Mesendoderm (in vitro differentiated cells): ENCODE results near the gene HEG1.

Experiments used
- DNase-seq: peaks from one replicate; pipeline ENCODE4 v3.0.0; 2013
- H2AK5ac ChIP-seq: 2 replicates; pipeline ENCODE4 v1.6.1; 2013; ENCODE audit warnings: low read length, inconsistent platforms
- H2BK120ac ChIP-seq: 2 replicates; pipeline ENCODE4 v1.6.1; 2013; ENCODE audit warnings: low read depth, mild to moderate bottlenecking, low read length, moderate library complexity, mixed read lengths
- H2BK15ac ChIP-seq: replicated peaks from 2 replicates; pipeline ENCODE4 v1.6.1; 2013; ENCODE audit warnings: low read depth, mild to moderate bottlenecking, moderate library complexity
- H2BK5ac ChIP-seq: 2 replicates; pipeline ENCODE4 v1.6.1; 2013; ENCODE audit warnings: low read length, inconsistent platforms
- H3K18ac ChIP-seq: 2 replicates; pipeline ENCODE4 v1.6.1; 2013; ENCODE audit warnings: mild to moderate bottlenecking, low read length, mixed read lengths
- H3K23ac ChIP-seq: one replicate; pipeline ENCODE4 v1.6.1; 2013; ENCODE audit warnings: low read length
- H3K27ac ChIP-seq: 2 replicates; pipeline ENCODE4 v1.5.1; 2013; ENCODE audit warnings: low read depth, mild to moderate bottlenecking, inconsistent platforms, low read length, moderate library complexity
- H3K27me3 ChIP-seq: 2 replicates; pipeline ENCODE4 v1.6.1; 2013; ENCODE audit warnings: low read length, control low read depth, mild to moderate bottlenecking, inconsistent platforms; ENCODE audit not compliant: insufficient read depth, poor library complexity
- H3K36me3 ChIP-seq: 2 replicates; pipeline ENCODE4 v1.6.1; 2013; ENCODE audit warnings: low read length, inconsistent platforms; ENCODE audit not compliant: control insufficient read depth, insufficient read depth
- H3K4ac ChIP-seq: one replicate; pipeline ENCODE4 v1.6.1; 2013; ENCODE audit warnings: low read depth, mild to moderate bottlenecking, low read length, moderate library complexity
- H3K4me1 ChIP-seq: 2 replicates; pipeline ENCODE4 v1.6.1; 2013; ENCODE audit warnings: low read depth, low read length, inconsistent platforms; ENCODE audit not compliant: control insufficient read depth
- H3K4me2 ChIP-seq: 2 replicates; pipeline ENCODE4 v1.6.1; 2013; ENCODE audit warnings: low read length
- H3K4me3 ChIP-seq: 2 replicates; pipeline ENCODE4 v1.5.1; 2013; ENCODE audit warnings: mild to moderate bottlenecking, low read length
- H3K56ac ChIP-seq: one replicate; pipeline ENCODE4 v1.6.1; 2013; ENCODE audit warnings: low read length
- H3K79me1 ChIP-seq: 2 replicates; pipeline ENCODE4 v1.6.1; 2013; ENCODE audit warnings: low read length, inconsistent platforms
- H3K79me2 ChIP-seq: 2 replicates; pipeline ENCODE4 v1.6.1; 2013; ENCODE audit warnings: mild to moderate bottlenecking, low read length; ENCODE audit not compliant: control insufficient read depth, insufficient read depth
- H3K9ac ChIP-seq: 2 replicates; pipeline ENCODE4 v1.6.1; 2013; ENCODE audit warnings: low read length, inconsistent platforms
- H4K5ac ChIP-seq: one replicate; pipeline ENCODE4 v1.6.1; 2013; ENCODE audit warnings: low read length
- H4K8ac ChIP-seq: one replicate; pipeline ENCODE4 v1.6.1; 2013; ENCODE audit warnings: low read depth, mild to moderate bottlenecking, control low read depth, low read length, moderate library complexity
- WGBS: extraction: QIAGEN DNeasy Blood & Tissue Kit; methylation state at CpG from one replicate; pipeline ENCODE4 v1.1.7; 2013; ENCODE audit warnings: low lambda C conversion rate, missing lambda C conversion rate; ENCODE audit not compliant: insufficient coverage; ENCODE audit errors: extremely low coverage; 5-methylcytosine and 5-hydroxymethylcytosine counted together

HEG1 gene

DNA sequence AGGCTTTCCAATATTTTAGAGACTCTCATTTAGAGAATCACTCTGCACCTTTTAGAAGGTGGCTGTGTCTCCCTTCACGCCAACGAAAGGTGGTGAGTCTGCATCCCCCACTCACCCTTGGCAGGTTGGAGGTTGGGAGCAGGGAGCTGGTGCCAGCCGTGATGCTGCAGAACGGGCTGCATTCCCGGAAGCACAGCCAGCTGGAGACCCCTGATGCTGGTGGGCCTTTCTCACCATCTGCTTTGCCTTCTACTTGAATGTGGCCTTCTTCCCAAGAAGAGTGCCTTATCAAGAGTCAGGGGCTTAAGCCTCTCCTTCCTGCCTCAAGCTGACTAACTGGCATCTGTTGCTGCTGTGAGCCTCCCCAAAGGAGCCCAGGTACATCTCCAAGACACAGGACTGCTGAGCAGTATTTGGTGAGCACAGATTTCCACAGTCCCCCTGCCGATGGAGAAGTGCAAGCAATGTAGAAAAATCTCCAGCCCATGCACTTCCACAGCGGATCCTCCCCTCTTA lies 17.7 kb upstream of the HEG1 start:
- Histone ChIP-seq H3K56ac (no peak overlapping the region), H3K79me1 (no peaks in the 10 kb centered on the region), H3K4ac (no peak overlapping the region), H3K4me1 (peaks cover 6% of the 10 kb centered on the region), H4K5ac (no peak overlapping the region), H3K9ac (no peak overlapping the region), H3K4me2 (no peak overlapping the region), H3K27me3 (no peaks in the 10 kb centered on the region), H3K79me2 (no peaks in the 10 kb centered on the region), H2BK15ac (no peak overlapping the region), H2AK5ac (no peak overlapping the region), H3K36me3 (no peaks in the 10 kb centered on the region), H3K23ac (no peak overlapping the region), H3K18ac (no peak overlapping the region), H2BK5ac (no peak overlapping the region), H2BK120ac (no peak overlapping the region), H3K4me3 (no peak overlapping the region), H4K8ac (no peak overlapping the region), H3K27ac (no peak overlapping the region)
- no CpG with 5 or more reads among the region's 7 CpGs for WGBS
- DNase-seq: no peak

DNA sequence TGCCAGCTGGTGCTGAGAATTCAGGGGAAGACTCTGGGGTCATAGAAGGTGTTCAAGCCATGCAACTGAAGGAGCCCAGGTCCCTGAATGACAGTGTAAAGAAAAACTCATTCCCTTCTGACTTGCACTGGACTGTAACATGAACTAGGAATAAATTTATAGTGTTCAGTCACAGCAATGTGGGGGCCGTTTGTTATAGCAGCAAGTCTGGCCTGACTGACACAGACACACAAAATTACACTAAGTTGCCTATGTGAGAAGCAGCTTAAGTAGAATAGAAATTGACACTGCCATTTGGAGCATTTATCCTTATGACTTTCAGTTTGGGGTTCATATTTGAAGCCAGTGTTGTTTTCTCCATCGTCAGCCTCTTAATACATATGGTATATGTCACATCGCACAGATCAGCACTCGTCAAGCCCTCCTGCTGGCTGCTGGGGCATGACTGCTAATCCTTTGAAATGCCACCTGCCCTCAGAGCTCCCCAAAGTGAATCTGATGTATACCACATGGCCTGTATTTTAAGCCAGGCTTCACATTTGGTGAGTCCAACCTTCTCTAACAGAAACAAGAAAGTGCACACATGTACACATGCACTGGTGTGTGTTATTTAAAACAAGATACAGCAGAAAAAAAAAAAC lies 17.1 kb upstream of the HEG1 start:
- Histone ChIP-seq H2BK120ac (no peak overlapping the region), H3K4me1 (peaks cover 6% of the 10 kb centered on the region), H2AK5ac (no peak overlapping the region), H3K36me3 (no peaks in the 10 kb centered on the region), H3K27ac (no peak overlapping the region), H3K27me3 (no peaks in the 10 kb centered on the region), H3K9ac (no peak overlapping the region), H3K4me3 (no peak overlapping the region), H3K4ac (no peak overlapping the region), H3K79me1 (no peaks in the 10 kb centered on the region), H3K79me2 (no peaks in the 10 kb centered on the region), H3K23ac (no peak overlapping the region), H4K8ac (no peak overlapping the region), H3K18ac (no peak overlapping the region), H3K56ac (no peak overlapping the region), H3K4me2 (no peak overlapping the region), H4K5ac (no peak overlapping the region), H2BK5ac (no peak overlapping the region), H2BK15ac (no peak overlapping the region)
- no CpG with 5 or more reads among the region's 4 CpGs for WGBS
- no peak for DNase-seq

DNA sequence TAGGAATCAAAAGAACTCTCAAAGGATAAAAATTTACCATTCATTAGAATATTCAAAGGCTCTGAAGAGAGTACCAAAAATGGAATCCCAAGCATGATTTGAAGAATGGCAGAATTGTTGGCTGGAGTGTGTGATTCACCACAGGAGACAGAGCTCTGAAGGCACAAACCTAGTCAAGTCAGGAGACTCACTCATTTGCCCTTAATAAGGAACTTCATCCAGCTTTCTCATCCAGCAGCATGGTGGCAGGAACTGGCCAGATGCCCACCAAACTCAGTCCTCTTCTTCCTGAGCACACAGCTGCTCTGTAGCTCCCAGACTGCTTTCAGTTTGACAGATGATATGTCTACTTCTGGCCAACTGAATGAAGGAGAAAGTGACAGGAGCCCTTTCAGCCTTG lies 16.5 kb upstream of the HEG1 start:
- no peak overlapping the region for H2BK15ac ChIP-seq
- no peak overlapping the region for H3K18ac ChIP-seq
- no peak overlapping the region for H3K4me2 ChIP-seq
- no peak overlapping the region for H3K9ac ChIP-seq
- no peak overlapping the region for H4K5ac ChIP-seq
- no peak overlapping the region for H3K4me3 ChIP-seq
- H3K36me3 ChIP-seq: no peaks in the 10 kb centered on the region
- H3K23ac ChIP-seq: no peak overlapping the region
- no peak for DNase-seq
- H2BK120ac ChIP-seq: no peak overlapping the region
- no peak overlapping the region for H2AK5ac ChIP-seq
- no peaks in the 10 kb centered on the region for H3K79me1 ChIP-seq
- H3K27me3 ChIP-seq: no peaks in the 10 kb centered on the region
- H3K56ac ChIP-seq: no peak overlapping the region
- no peak overlapping the region for H4K8ac ChIP-seq
- no peak overlapping the region for H2BK5ac ChIP-seq
- H3K4me1 ChIP-seq: peaks cover 10% of the 10 kb centered on the region
- H3K4ac ChIP-seq: no peak overlapping the region
- H3K79me2 ChIP-seq: no peaks in the 10 kb centered on the region
- no peak overlapping the region for H3K27ac ChIP-seq

DNA sequence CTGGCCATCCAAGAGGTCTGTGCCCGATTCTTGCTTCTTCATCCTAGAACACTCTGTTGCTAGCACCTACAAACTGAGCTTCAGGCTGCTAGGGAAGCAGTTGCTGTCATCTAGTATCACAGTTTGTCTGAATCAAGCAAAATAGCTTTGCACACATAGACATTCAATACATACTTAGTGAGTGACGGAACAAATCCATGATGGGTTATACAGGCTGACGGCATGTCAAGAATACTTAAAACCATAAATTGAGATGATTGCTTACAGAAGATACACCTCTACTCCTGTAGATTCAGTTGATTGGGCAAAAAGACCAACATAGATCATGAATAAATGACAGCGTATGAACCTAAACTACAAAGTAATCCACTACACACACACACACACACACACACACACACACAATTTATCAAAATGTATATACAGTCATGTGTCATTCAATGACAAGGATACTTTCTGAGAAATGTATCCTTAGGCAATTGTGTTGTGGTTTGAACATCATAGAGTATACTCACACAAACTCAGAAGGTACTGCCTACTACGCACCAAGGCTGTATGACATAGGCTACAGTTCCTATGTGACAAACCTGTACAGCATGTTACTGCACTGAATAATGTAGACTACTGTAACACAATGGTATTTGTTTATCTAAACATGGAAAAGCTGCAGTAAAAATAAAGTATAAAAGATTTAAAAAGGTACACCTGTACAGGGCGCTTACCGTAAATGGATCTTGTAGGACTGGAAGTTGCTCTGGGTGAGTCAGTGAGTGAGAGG lies 14.4 kb upstream of the HEG1 start:
- Histone ChIP-seq H3K56ac (no peak overlapping the region), H4K5ac (no peak overlapping the region), H3K23ac (no peak overlapping the region), H2BK5ac (no peak overlapping the region), H2BK120ac (no peak overlapping the region), H3K79me2 (no peaks in the 10 kb centered on the region), H4K8ac (no peak overlapping the region), H3K79me1 (no peaks in the 10 kb centered on the region), H3K4me3 (no peak overlapping the region), H3K36me3 (no peaks in the 10 kb centered on the region), H3K4me1 (peaks cover 8% of the 10 kb centered on the region), H3K18ac (no peak overlapping the region), H3K4ac (no peak overlapping the region), H2BK15ac (no peak overlapping the region), H2AK5ac (no peak overlapping the region), H3K4me2 (no peak overlapping the region), H3K27me3 (no peaks in the 10 kb centered on the region), H3K9ac (no peak overlapping the region), H3K27ac (no peak overlapping the region)
- no peak for DNase-seq
- no CpG with 5 or more reads among the region's 7 CpGs for WGBS

DNA sequence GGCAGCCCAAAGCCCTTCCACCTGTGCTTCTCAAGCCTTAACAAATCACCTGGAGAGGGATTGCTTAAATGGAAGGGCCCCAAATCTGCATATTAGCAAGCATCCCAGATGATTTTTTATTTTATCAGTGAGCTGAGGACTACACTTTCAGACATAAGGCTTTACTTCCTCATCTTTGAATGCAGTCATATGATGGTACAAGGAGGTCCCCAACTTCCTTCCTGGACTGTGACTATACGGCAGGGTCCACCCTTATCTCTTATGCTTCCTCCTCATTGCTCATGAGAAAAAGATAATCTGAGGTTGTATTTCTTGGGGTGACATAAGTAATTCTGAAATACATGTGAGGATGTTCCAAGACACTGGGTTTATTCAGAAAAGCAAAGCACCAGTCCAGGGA lies 13.7 kb upstream of the HEG1 start:
- Histone ChIP-seq H3K36me3 (no peaks in the 10 kb centered on the region), H2BK5ac (no peak overlapping the region), H3K4me2 (no peak overlapping the region), H3K79me2 (no peaks in the 10 kb centered on the region), H3K4me1 (peaks cover 8% of the 10 kb centered on the region), H4K8ac (no peak overlapping the region), H4K5ac (no peak overlapping the region), H3K18ac (no peak overlapping the region), H2BK15ac (no peak overlapping the region), H3K23ac (no peak overlapping the region), H3K9ac (no peak overlapping the region), H3K27ac (no peak overlapping the region), H2AK5ac (no peak overlapping the region), H3K27me3 (no peaks in the 10 kb centered on the region), H3K4me3 (no peak overlapping the region), H3K79me1 (no peaks in the 10 kb centered on the region), H3K56ac (no peak overlapping the region), H3K4ac (no peak overlapping the region), H2BK120ac (no peak overlapping the region)
- no peak for DNase-seq
- no CpG with 5 or more reads among the region's 1 CpG for WGBS
